ENCODE data around the gene ATM. TPM values are rescaled to one million over a fixed set of nuclear protein-coding genes. Genes with fewer than 3 reads are reported as not detected.

The ATM gene
- total RNA-seq, 2 donors from 2014 or later, result 32.9 to 80.9 TPM

- no peak for DNase-seq (ENCODE audit: low spot score)
- WGBS, result 93% methylated on average over 1 of the region's 1 CpG
- H3K27ac ChIP-seq, result no peak overlapping the region
- H3K27me3 ChIP-seq (replicated peaks; ENCODE audit: insufficient read depth), result no peaks in the 10 kb centered on the region
- no peaks in the 10 kb centered on the region for H3K9me3 ChIP-seq
- no peak overlapping the region for H3K4me3 ChIP-seq
- TF ChIP-seq, protein P1, sequence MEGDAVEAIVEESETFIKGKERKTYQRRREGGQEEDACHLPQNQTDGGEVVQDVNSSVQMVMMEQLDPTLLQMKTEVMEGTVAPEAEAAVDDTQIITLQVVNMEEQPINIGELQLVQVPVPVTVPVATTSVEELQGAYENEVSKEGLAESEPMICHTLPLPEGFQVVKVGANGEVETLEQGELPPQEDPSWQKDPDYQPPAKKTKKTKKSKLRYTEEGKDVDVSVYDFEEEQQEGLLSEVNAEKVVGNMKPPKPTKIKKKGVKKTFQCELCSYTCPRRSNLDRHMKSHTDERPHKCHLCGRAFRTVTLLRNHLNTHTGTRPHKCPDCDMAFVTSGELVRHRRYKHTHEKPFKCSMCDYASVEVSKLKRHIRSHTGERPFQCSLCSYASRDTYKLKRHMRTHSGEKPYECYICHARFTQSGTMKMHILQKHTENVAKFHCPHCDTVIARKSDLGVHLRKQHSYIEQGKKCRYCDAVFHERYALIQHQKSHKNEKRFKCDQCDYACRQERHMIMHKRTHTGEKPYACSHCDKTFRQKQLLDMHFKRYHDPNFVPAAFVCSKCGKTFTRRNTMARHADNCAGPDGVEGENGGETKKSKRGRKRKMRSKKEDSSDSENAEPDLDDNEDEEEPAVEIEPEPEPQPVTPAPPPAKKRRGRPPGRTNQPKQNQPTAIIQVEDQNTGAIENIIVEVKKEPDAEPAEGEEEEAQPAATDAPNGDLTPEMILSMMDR (IDR thresholded peaks at IDR 0.05), result no peak
- no peak for TF ChIP-seq POLR2A (IDR thresholded peaks at IDR 0.05)
- TF ChIP-seq POLR2AphosphoS5 (IDR thresholded peaks at IDR 0.05), result no peak
- H3K36me3 ChIP-seq, result no peaks in the 10 kb centered on the region
- no peaks in the 10 kb centered on the region for H3K4me1 ChIP-seq (replicated peaks)
- intact Hi-C loops (cut with DNase I), result no loop called here
These were observed 12.4 kb upstream of the ATM start for GRCh38 chr11:108210441-108210840.

DNA sequence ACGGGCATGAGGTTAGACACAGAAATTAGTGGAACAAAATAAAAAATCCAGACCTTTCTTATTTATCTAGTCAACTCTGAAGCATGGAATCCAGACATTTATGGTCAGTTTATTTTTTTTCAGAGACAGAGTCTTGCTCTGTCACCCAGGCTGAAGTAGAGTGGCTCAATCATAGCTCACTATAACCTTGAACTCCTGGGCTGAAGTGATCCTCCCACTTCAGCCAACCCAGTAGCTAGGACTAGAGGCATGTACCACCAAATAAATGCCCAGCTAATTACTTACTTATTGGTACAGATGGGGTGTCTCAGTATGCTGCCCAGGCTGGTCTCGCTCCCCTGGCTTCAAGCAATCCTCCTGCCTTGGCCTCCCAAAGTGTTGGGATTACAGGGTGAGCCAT, 9.1 kb upstream of the ATM start:
- Histone ChIP-seq H3K9me3 (no peaks in the 10 kb centered on the region), H3K27ac (no peak overlapping the region), H3K4me3 (no peak overlapping the region), H3K4me1 (replicated peaks) (no peaks in the 10 kb centered on the region), H3K36me3 (no peaks in the 10 kb centered on the region), H3K27me3 (replicated peaks; ENCODE audit: insufficient read depth) (no peaks in the 10 kb centered on the region)
- intact Hi-C loops (cut with DNase I), result no loop called here
- no peak for DNase-seq (ENCODE audit: low spot score)
- WGBS, result 97% methylated on average over 2 of the region's 2 CpGs
- TF ChIP-seq POLR2AphosphoS5 (IDR thresholded peaks at IDR 0.05) (no peak), POLR2A (IDR thresholded peaks at IDR 0.05) (no peak)
- TF ChIP-seq, protein P1 (IDR thresholded peaks at IDR 0.05), result no peak

DNA sequence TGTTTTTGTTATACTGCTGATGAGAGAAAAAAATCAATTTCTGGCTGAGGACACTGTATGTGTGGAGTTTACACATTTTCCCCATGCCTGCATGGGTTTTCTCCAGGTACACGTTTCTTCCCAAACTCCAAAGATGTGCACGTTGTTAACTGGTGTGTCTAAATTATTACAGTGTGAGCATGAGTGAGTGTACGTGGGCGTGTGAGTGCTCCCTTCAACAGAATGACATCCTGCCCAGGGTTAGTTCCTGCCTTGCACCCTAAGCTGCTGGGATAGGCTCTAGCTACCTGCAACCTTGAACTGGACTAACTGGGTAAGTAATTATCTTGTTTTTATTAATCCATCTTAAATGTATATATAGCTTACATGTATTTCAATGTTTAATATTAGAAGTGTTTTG, 5.9 kb upstream of the ATM start:
- intact Hi-C loops (cut with DNase I), result no loop called here
- no peak for DNase-seq (ENCODE audit: low spot score)
- Histone ChIP-seq H3K27ac (no peak overlapping the region), H3K4me3 (no peak overlapping the region), H3K9me3 (no peaks in the 10 kb centered on the region), H3K36me3 (no peaks in the 10 kb centered on the region), H3K4me1 (replicated peaks) (no peaks in the 10 kb centered on the region), H3K27me3 (replicated peaks; ENCODE audit: insufficient read depth) (no peaks in the 10 kb centered on the region)
- 74% methylated on average over 4 of the region's 4 CpGs for WGBS
- TF ChIP-seq, protein P1 (IDR thresholded peaks at IDR 0.05), result no peak
- TF ChIP-seq POLR2A (IDR thresholded peaks at IDR 0.05) (no peak), POLR2AphosphoS5 (IDR thresholded peaks at IDR 0.05) (no peak)

- H3K4me3 ChIP-seq, result no peak overlapping the region
- no peaks in the 10 kb centered on the region for H3K9me3 ChIP-seq
- no peaks in the 10 kb centered on the region for H3K36me3 ChIP-seq
- intact Hi-C loops (cut with DNase I), result no loop called here
- DNase-seq (ENCODE audit: low spot score), result no peak
- H3K4me1 ChIP-seq (replicated peaks), result no peaks in the 10 kb centered on the region
- no peaks in the 10 kb centered on the region for H3K27me3 ChIP-seq (replicated peaks; ENCODE audit: insufficient read depth)
- H3K27ac ChIP-seq, result no peak overlapping the region
- TF ChIP-seq POLR2A (IDR thresholded peaks at IDR 0.05), result no peak
- no peak for TF ChIP-seq POLR2AphosphoS5 (IDR thresholded peaks at IDR 0.05)
- TF ChIP-seq, protein P1 (IDR thresholded peaks at IDR 0.05), result no peak
- WGBS, result 79% methylated on average over 2 of the region's 2 CpGs
These were observed 4.4 kb upstream of the ATM start for GRCh38 chr11:108218455-108218854.

DNA sequence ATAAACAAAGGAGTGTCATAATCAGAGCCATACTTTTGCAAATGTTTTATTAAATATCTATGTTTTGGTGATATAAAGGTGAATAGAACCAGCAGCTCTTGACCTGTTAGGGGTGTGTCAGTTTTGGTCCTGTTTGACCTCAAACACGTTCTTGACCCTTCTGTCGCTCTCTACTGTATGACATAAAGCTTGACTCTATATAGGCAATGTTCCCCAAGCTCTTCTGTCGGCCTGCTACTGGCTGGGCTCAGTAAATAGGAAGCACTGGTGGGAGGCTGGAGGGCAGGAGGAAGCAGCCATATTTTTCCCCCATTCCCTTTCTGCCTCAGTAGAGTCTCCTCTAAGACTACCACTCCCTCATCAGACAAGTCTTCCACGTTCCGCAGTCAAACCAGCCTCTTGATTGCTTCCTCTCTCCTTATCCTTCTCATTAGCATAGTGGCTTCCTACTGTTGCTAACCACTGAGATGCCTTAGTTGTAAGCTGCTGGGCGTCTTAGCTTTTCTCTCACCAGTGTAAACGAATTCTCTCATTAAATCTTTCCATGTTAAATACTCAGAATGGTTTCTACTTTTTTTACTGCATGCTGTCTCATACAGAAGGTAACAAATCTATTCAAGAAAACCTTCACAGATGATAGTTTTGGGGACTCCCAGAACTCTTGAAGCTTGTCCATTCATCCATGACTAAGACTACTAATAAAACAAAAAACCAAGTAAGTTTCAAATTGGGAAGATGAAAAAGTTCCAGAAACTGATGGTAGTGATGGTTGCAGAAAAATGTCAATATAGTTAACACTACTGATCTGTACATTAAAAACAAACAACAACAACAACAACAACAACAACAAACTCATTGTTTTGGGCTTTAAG, 3.7 kb upstream of the ATM start:
- Histone ChIP-seq H3K4me3 (no peak overlapping the region), H3K9me3 (no peaks in the 10 kb centered on the region), H3K27ac (no peak overlapping the region), H3K36me3 (no peaks in the 10 kb centered on the region), H3K27me3 (replicated peaks; ENCODE audit: insufficient read depth) (no peaks in the 10 kb centered on the region), H3K4me1 (replicated peaks) (no peaks in the 10 kb centered on the region)
- TF ChIP-seq POLR2A (IDR thresholded peaks at IDR 0.05) (no peak), POLR2AphosphoS5 (IDR thresholded peaks at IDR 0.05) (no peak)
- 80% methylated on average over 7 of the region's 7 CpGs for WGBS
- DNase-seq (ENCODE audit: low spot score), result no peak
- intact Hi-C loops (cut with DNase I), result no loop called here
